ENCODE data around the gene FOXA3.

GRCh38 chr19:45822716-45823115, 41.4 kb upstream of the FOXA3 start:
- TF ChIP-seq MAFK (IDR thresholded peaks at IDR 0.05; ENCODE audit: partially characterized antibody) (no peak), POLR2AphosphoS2 (conservative IDR thresholded peaks at IDR 0.05; ENCODE audit: low read length) (no peak), CHD2 (IDR thresholded peaks at IDR 0.05; ENCODE audit: low read length, partially characterized antibody) (no peak), BCL3 (IDR thresholded peaks at IDR 0.05) (no peak), POLR2A (IDR thresholded peaks at IDR 0.05; ENCODE audit: low read length) (no peak), KDM5A (IDR thresholded peaks at IDR 0.05) (no peak), CTCF (IDR thresholded peaks at IDR 0.05) (no peak), HMGXB4 (CRISPR knock-in tag; IDR thresholded peaks at IDR 0.05; ENCODE audit: borderline replicate concordance) (no peak), ZNF302 (CRISPR knock-in tag; IDR thresholded peaks at IDR 0.05) (no peak), REST (IDR thresholded peaks at IDR 0.05) (no peak), HOXA7 (CRISPR knock-in tag; IDR thresholded peaks at IDR 0.05) (no peak), CHD4 (IDR thresholded peaks at IDR 0.05; ENCODE audit: borderline replicate concordance) (no peak), ESRRA (IDR thresholded peaks at IDR 0.05; ENCODE audit: borderline replicate concordance, low read length) (no peak)
